GM19438 (cell line): ENCODE results near the gene SIGLEC7.
A peak's percentile ranks its signal among the peaks of the same experiment; 100 is the strongest.

Source experiments
- ATAC-seq: cut with Tn5 transposase; IDR thresholded peaks from one replicate; pipeline ENCODE4 v1.9.1; 2021; ENCODE audit warnings: low read depth; ENCODE audit not compliant: unreplicated experiment

The SIGLEC7 gene

GRCh38 chr19:51142119-51142518, at the start of gene SIGLEC7:
SIGLEC7 (plus strand) TSS chr19:51142301; CDS start chr19:51142370, 69 bp downstream.
- no peak for ATAC-seq

GRCh38 chr19:51093101-51093500, 49.0 kb upstream of the SIGLEC7 start:
- ATAC-seq: no peak

- ATAC-seq: no peak
Observed at GRCh38 chr19:51093510-51094345, 48.4 kb upstream of the SIGLEC7 start.

- ATAC-seq: no peak
Observed at GRCh38 chr19:51094696-51095279, 47.3 kb upstream of the SIGLEC7 start.

- ATAC-seq: no peak
Observed at GRCh38 chr19:51096473-51097165, 45.5 kb upstream of the SIGLEC7 start.

GRCh38 chr19:51097166-51097738, 44.8 kb upstream of the SIGLEC7 start:
- no peak for ATAC-seq

GRCh38 chr19:51097796-51098195, 44.3 kb upstream of the SIGLEC7 start:
- ATAC-seq: no peak

GRCh38 chr19:51098365-51099046, 43.6 kb upstream of the SIGLEC7 start:
- ATAC-seq: no peak

GRCh38 chr19:51099047-51099382, 43.1 kb upstream of the SIGLEC7 start:
- ATAC-seq: no peak

GRCh38 chr19:51100601-51101000, 41.5 kb upstream of the SIGLEC7 start:
- ATAC-seq: no peak

GRCh38 chr19:51101171-51101865, 40.8 kb upstream of the SIGLEC7 start:
- no peak for ATAC-seq

- no peak for ATAC-seq
Observed at GRCh38 chr19:51102991-51103390, 39.1 kb upstream of the SIGLEC7 start.

- ATAC-seq: no peak
Observed at GRCh38 chr19:51103926-51104341, 38.2 kb upstream of the SIGLEC7 start.

GRCh38 chr19:51107406-51108065, 34.6 kb upstream of the SIGLEC7 start:
- ATAC-seq: no peak

GRCh38 chr19:51108066-51108804, 33.9 kb upstream of the SIGLEC7 start, which contains the start of gene CTU1:
CTU1 (minus strand) TSS chr19:51108409; CDS start chr19:51104569, 3,840 bp downstream.
- ATAC-seq: peak; percentile 93

- ATAC-seq: peak; percentile 17
Observed at GRCh38 chr19:51108805-51109146, 33.3 kb upstream of the SIGLEC7 start.

- ATAC-seq: no peak
Observed at GRCh38 chr19:51110666-51110971, 31.5 kb upstream of the SIGLEC7 start.

- ATAC-seq: no peak
Observed at GRCh38 chr19:51111606-51112005, 30.5 kb upstream of the SIGLEC7 start.

- no peak for ATAC-seq
Observed at GRCh38 chr19:51114087-51114729, 27.9 kb upstream of the SIGLEC7 start.
